GM13976 (cell line): Measurements from ENCODE around the gene CST2.
"Not testable (repeated sequence)": the region's sequence is repeated elsewhere in the genome, so short reads cannot be mapped to it uniquely, and the experiment has no call there.

Experiments used
- DNase-seq: peaks from one replicate; pipeline ENCODE4 v3.0.0; 2012; ENCODE audit warnings: low spot score
- CTCF ChIP-seq: IDR thresholded peaks from 2 replicates; pipeline ENCODE4 v1.5.1; 2012; ENCODE audit warnings: borderline replicate concordance, mild to moderate bottlenecking; ENCODE audit not compliant: insufficient read depth; ENCODE audit errors: extremely low read depth, missing control alignments, control extremely low read depth
- in situ Hi-C: fragments of 300-500 bp; cut with MboI; formaldehyde crosslinking; loops from one replicate; pipeline ENCODE4 v1.12.0; 2022; ENCODE audit warnings: low sequenced_read_pairs, mixed read lengths, inconsistent platforms; ENCODE audit not compliant: unreplicated experiment

Gene CST2

GRCh38 chr20:23841693-23842092 is 15.2 kb upstream of the CST2 start:
- no peak for DNase-seq
- in situ Hi-C loops = no loop called here
- no peak for TF ChIP-seq CTCF

- in situ Hi-C loops = no loop called here
- DNase-seq = no peak
- no peak for TF ChIP-seq CTCF
These were observed 9.2 kb upstream of the CST2 start for GRCh38 chr20:23835716-23836115.

GRCh38 chr20:23832775-23833513 is 6.4 kb upstream of the CST2 start:
- no peak for DNase-seq
- TF ChIP-seq CTCF = no peak
- in situ Hi-C loops = no loop called here

- DNase-seq, in situ Hi-C loops: not testable (repeated sequence)
These were observed 5.4 kb upstream of the CST2 start for GRCh38 chr20:23831961-23832360.

- in situ Hi-C loops = no loop called here
- DNase-seq = no peak
- no peak for TF ChIP-seq CTCF
These were observed 2.8 kb downstream of the CST2 start for GRCh38 chr20:23823621-23824324.

- in situ Hi-C loops = no loop called here
- no peak for DNase-seq
- no peak for TF ChIP-seq CTCF
These were observed 3.4 kb downstream of the CST2 start for GRCh38 chr20:23823111-23823510.

- in situ Hi-C loops = no loop called here
- no peak for TF ChIP-seq CTCF
- DNase-seq = no peak
These were observed 6.0 kb downstream of the CST2 start for GRCh38 chr20:23820493-23820892.

GRCh38 chr20:23811559-23811958 is 15.0 kb downstream of the CST2 start:
- not testable (repeated sequence) for DNase-seq

GRCh38 chr20:23810349-23810748 is 16.2 kb downstream of the CST2 start:
- DNase-seq, in situ Hi-C loops: not testable (repeated sequence)

More at GRCh38 chr20:23811559-23811958, 15.0 kb downstream of the CST2 start:
- in situ Hi-C loops = not testable (repeated sequence)
